SU-DHL-6 (cell line): ENCODE data around the gene CEL.

Source experiments
- H2AFZ ChIP-seq: fragments of 200-600 bp; sonication (generic); 2 replicates; pipeline ENCODE4 v1.6.1; 2014; ENCODE audit warnings: low read depth, mild to moderate bottlenecking, moderate library complexity, mixed read lengths, antibody characterized with exemption, low read length; ENCODE audit not compliant: severe bottlenecking
- H3F3A ChIP-seq: fragments of 200-600 bp; shearing (Covaris generic); 2 replicates; pipeline ENCODE4 v1.6.0; 2016; ENCODE audit warnings: antibody characterized with exemption, mild to moderate bottlenecking; ENCODE audit not compliant: insufficient read depth
- H3K27ac ChIP-seq: fragments of 200-600 bp; sonication (generic); 2 replicates; pipeline ENCODE4 v1.5.1; 2016; ENCODE audit warnings: low read depth, mild to moderate bottlenecking, low read length, moderate library complexity, mixed read lengths
- H3K27me3 ChIP-seq: fragments of 200-600 bp; sonication (generic), shearing (Covaris generic); 2 replicates; pipeline ENCODE4 v1.6.0; 2014; ENCODE audit warnings: mild to moderate bottlenecking, low read length
- H3K36me3 ChIP-seq: fragments of 200-600 bp; sonication (generic); 2 replicates; pipeline ENCODE4 v1.6.1; 2014; ENCODE audit warnings: mild to moderate bottlenecking, low read length, mixed read lengths
- H3K4me2 ChIP-seq: fragments of 300-600, 200-600 bp; shearing (Covaris generic), sonication (generic); 2 replicates; pipeline ENCODE4 v1.6.0; 2014; ENCODE audit warnings: low read length, low read depth, mild to moderate bottlenecking; ENCODE audit not compliant: poor library complexity, severe bottlenecking
- H3K4me3 ChIP-seq: fragments of 200-600 bp; sonication (generic); 2 replicates; pipeline ENCODE4 v1.5.1; 2014; ENCODE audit warnings: antibody characterized with exemption, low read length, mild to moderate bottlenecking, mixed read lengths; ENCODE audit not compliant: insufficient read depth, poor library complexity, severe bottlenecking
- H3K79me2 ChIP-seq: fragments of 200-600 bp; sonication (generic); 2 replicates; pipeline ENCODE4 v1.6.1; 2014; ENCODE audit warnings: mild to moderate bottlenecking, low read length, moderate library complexity; ENCODE audit not compliant: insufficient read depth
- H3K9ac ChIP-seq: fragments of 200-600 bp; sonication (generic); 2 replicates; pipeline ENCODE4 v1.7.0; 2014; ENCODE audit warnings: mild to moderate bottlenecking, low read length
- H3K9me2 ChIP-seq: fragments of 200-600 bp; sonication (generic); replicated peaks from 2 replicates; pipeline ENCODE4 v1.6.1; 2014; ENCODE audit warnings: low read length; ENCODE audit not compliant: insufficient read depth
- H3K9me3 ChIP-seq: fragments of 200-600 bp; sonication (generic); 2 replicates; pipeline ENCODE4 v1.6.1; 2014; ENCODE audit warnings: low read length, mixed read lengths; ENCODE audit not compliant: insufficient read depth
- H4K20me1 ChIP-seq: fragments of 200-600 bp; sonication (generic); 2 replicates; pipeline ENCODE4 v1.6.1; 2014; ENCODE audit warnings: low read depth, mild to moderate bottlenecking, antibody characterized with exemption, low read length, moderate library complexity, mixed read lengths
- EZH2phosphoT487 ChIP-seq: fragments of 200-600 bp; sonication (generic), shearing (Covaris generic); conservative IDR thresholded peaks from 2 replicates; pipeline ENCODE4 v1.6.1; 2018; ENCODE audit warnings: mild to moderate bottlenecking, antibody characterized with exemption, low read length, moderate library complexity, mixed read lengths
- TF ChIP-seq, protein P1 (sequence below): fragments of 200-600 bp; sonication (generic); IDR thresholded peaks from one replicate; pipeline ENCODE4 v1.5.1; 2017; ENCODE audit warnings: antibody characterized with exemption, mild to moderate bottlenecking, low read length, moderate library complexity; ENCODE audit not compliant: insufficient read depth, poor library complexity, severe bottlenecking

The CEL gene

DNA sequence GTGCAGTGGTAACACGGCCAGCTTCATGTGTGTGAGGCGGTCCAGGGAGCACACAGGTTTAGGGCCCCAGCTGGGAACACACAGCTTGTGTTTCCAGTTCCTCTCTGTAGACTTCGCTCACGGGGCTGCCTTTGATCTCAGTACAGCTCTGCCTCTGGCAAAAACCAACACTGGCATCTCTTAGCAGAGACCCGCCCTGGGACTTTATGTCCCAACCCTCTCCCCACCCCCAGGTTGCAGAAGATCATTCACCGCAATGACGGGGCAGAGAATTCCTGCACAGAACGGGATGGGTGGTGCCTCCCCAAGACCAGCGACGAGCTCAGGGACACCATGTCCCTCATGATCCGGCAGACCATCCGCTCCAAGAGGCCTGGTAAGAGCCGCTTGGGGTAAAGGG is 5.2 kb upstream of the CEL start:
- no peaks in the 10 kb centered on the region for H3K9me3 ChIP-seq
- H3K27ac ChIP-seq = no peak overlapping the region
- no peak overlapping the region for H3K9ac ChIP-seq
- no peaks in the 10 kb centered on the region for H4K20me1 ChIP-seq
- H3K79me2 ChIP-seq = no peaks in the 10 kb centered on the region
- H3F3A ChIP-seq = no peaks in the 10 kb centered on the region
- no peak overlapping the region for H2AFZ ChIP-seq
- H3K4me2 ChIP-seq = no peak overlapping the region
- no peaks in the 10 kb centered on the region for H3K9me2 ChIP-seq
- TF ChIP-seq, protein P1, sequence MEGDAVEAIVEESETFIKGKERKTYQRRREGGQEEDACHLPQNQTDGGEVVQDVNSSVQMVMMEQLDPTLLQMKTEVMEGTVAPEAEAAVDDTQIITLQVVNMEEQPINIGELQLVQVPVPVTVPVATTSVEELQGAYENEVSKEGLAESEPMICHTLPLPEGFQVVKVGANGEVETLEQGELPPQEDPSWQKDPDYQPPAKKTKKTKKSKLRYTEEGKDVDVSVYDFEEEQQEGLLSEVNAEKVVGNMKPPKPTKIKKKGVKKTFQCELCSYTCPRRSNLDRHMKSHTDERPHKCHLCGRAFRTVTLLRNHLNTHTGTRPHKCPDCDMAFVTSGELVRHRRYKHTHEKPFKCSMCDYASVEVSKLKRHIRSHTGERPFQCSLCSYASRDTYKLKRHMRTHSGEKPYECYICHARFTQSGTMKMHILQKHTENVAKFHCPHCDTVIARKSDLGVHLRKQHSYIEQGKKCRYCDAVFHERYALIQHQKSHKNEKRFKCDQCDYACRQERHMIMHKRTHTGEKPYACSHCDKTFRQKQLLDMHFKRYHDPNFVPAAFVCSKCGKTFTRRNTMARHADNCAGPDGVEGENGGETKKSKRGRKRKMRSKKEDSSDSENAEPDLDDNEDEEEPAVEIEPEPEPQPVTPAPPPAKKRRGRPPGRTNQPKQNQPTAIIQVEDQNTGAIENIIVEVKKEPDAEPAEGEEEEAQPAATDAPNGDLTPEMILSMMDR = no peak
- no peak for TF ChIP-seq EZH2phosphoT487
- H3K4me3 ChIP-seq = no peak overlapping the region
- H3K36me3 ChIP-seq = no peaks in the 10 kb centered on the region
- no peaks in the 10 kb centered on the region for H3K27me3 ChIP-seq

DNA sequence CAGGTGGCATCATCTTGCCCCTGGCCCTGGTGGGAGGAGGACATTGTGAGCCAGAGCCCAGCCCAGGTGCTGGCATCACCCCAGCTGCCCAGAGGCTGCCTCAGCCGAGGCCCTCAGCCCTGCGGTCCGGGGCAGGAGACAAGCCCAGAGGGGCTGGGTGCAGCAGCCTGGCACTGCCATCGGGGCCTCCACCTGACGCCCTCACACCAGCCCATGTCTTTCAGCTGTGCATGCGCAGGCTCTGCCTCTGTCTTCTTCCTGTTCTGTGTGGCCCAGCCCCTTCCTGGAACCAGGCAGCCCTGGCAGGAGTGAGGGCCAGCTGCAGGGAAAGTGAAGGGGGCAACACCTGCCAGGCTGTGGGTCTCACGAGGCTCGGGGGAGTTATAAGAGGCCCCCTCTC is 4.8 kb upstream of the CEL start:
- H3K9ac ChIP-seq = no peak overlapping the region
- TF ChIP-seq EZH2phosphoT487 = no peak
- TF ChIP-seq, protein P1 = no peak
- no peaks in the 10 kb centered on the region for H3K79me2 ChIP-seq
- no peak overlapping the region for H3K27ac ChIP-seq
- no peaks in the 10 kb centered on the region for H3K9me3 ChIP-seq
- no peaks in the 10 kb centered on the region for H3K27me3 ChIP-seq
- H3K9me2 ChIP-seq = no peaks in the 10 kb centered on the region
- no peaks in the 10 kb centered on the region for H4K20me1 ChIP-seq
- H3K4me2 ChIP-seq = no peak overlapping the region
- no peaks in the 10 kb centered on the region for H3K36me3 ChIP-seq
- no peaks in the 10 kb centered on the region for H3F3A ChIP-seq
- H2AFZ ChIP-seq = no peak overlapping the region
- H3K4me3 ChIP-seq = no peak overlapping the region

DNA sequence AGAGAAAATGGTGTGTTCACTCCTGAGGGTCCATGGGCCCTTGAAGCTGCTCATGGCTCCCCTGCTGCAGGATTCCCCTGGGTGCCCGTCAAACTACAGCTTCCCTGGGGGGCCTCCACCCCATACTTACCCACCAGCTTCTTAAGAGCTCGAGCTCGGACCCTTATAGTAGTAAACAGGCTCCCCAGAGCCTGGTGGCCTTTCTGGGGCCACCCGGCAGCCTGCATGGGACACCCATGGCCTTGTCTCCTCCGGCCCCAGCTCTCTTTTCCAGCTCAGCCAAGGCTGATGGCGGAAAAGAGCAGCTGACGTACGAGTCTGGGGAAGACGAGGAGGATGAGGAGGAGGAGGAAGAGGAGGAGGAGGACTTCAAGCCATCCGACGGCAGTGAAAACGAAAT is 4.2 kb upstream of the CEL start:
- Histone ChIP-seq H3K9me2 (no peaks in the 10 kb centered on the region), H3K9ac (no peak overlapping the region), H3K4me3 (no peak overlapping the region), H3F3A (no peaks in the 10 kb centered on the region), H4K20me1 (no peaks in the 10 kb centered on the region), H3K27ac (no peak overlapping the region), H3K79me2 (no peaks in the 10 kb centered on the region), H3K27me3 (no peaks in the 10 kb centered on the region), H3K9me3 (no peaks in the 10 kb centered on the region), H3K36me3 (no peaks in the 10 kb centered on the region), H2AFZ (no peak overlapping the region), H3K4me2 (no peak overlapping the region)
- TF ChIP-seq, protein P1 = no peak
- no peak for TF ChIP-seq EZH2phosphoT487

DNA sequence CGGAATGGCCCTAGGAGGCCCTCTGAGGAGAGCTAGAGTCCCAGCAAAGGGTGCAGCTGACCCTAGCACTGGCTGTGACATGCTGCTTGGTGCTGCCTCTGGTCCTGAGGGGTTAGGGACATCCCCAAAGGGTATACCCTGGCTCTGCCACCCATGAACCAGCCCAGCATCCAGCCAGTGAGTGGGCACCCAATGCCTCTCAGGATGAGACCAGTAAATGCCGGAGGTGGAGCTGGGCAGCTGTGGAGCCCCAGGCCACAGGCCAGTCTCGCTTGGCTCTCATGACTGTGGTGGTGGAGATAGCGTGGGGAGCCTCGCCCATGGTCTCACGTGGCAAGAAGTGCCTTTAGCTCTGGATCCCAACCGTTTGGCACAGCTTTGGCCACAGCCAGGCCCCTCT is 3.7 kb upstream of the CEL start:
- no peak for TF ChIP-seq EZH2phosphoT487
- TF ChIP-seq, protein P1 = no peak
- Histone ChIP-seq H3K9ac (no peak overlapping the region), H2AFZ (no peak overlapping the region), H3K4me2 (no peak overlapping the region), H3F3A (no peaks in the 10 kb centered on the region), H3K9me3 (no peaks in the 10 kb centered on the region), H4K20me1 (no peaks in the 10 kb centered on the region), H3K79me2 (no peaks in the 10 kb centered on the region), H3K9me2 (no peaks in the 10 kb centered on the region), H3K27ac (no peak overlapping the region), H3K4me3 (no peak overlapping the region), H3K27me3 (no peaks in the 10 kb centered on the region), H3K36me3 (no peaks in the 10 kb centered on the region)
